ENCODE measurements around the gene ENTR1.

The ENTR1 gene

DNA sequence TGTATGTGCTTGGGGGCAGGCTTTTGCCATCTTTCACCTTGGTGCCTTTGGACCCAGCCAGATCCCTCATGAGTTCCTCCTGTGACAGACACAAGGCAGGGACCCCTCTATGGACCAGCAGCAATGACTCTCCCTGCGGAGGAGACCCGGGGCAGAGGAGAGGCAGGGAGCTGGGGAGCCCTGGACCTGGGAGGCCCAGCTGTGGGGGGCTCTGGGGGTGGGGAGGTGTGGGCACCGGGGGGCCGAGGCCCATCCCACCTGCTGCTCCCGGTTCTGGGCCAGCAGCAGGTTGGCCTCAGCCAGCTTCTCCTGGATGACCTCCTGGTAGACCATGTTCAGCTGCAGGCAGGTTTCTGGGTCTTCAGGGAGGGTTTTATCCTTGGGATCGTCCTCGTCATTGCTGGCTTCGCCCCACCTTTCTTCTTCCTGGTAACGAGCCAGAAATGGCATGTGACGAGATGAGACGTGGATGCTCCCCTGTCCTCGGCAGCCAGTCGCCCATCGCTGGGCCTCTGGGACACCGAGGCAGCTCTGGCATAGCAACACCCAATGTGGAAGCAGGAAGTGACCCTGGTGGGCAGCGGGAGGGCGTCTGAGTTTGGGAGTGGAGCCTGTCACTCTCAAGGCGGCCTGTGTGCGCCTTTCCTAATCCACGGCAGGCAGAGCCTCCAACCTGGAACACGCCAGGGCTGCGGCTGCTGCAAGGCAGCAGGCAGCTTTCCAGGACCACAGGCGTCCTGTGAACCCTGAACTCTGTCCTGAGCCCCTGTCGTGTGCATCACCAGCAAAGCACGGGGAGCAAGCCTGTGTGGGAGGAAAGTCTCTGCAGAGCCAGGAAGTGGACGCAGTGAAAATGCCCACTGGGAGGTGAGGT is 14.8 kb downstream of the ENTR1 start:
- no peak for DNase-seq

GRCh38 chr9:136395020-136395340 is 15.4 kb downstream of the ENTR1 start:
- no peak for DNase-seq

- DNase-seq, result no peak
Observed at GRCh38 chr9:136394312-136395019, 15.9 kb downstream of the ENTR1 start.

- no peak for DNase-seq
Observed at GRCh38 chr9:136393531-136393930, 16.9 kb downstream of the ENTR1 start.

GRCh38 chr9:136392538-136393449 is 17.6 kb downstream of the ENTR1 start:
- DNase-seq, result no peak

DNA sequence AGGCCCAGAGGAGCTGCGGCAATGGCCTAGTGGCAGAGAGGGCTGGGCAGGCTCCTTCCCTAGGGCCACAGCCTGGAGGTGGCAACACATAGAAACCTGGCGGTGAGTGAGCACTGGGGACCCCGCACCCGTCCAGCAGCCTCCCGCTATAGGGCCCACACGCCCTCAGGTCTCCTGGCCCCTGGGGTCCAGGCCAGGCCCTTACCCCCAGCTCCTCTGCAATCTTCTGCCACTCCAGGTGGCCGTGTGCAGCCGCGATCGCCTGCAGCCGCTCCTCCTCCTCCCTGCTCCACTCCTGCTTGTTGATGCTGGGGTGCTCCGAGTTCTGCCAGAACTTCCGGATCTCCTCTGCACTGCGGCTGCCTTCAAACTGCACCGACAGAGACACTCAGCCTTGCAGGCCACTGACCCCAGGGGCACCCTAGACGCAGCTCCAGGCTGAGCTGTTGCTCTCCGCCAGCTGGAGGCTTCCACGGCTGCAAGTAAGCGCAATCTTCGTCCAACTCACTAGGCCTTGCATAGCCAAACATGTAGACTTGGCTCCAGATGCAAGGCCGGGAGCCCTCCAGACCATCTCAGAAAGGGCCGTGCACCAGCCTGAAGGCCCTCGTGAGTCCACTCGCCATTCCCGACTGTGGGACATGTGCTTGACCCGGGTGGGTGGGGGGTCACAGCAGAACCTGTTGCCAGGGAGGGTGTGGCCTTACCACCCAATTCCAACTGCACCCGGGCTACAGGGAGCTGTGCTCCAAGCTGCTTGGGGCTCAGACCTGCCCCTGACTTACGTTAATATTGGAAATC is 18.5 kb downstream of the ENTR1 start:
- no peak for DNase-seq

- no peak for DNase-seq
Observed at GRCh38 chr9:136389396-136389795, 21.0 kb downstream of the ENTR1 start.

DNA sequence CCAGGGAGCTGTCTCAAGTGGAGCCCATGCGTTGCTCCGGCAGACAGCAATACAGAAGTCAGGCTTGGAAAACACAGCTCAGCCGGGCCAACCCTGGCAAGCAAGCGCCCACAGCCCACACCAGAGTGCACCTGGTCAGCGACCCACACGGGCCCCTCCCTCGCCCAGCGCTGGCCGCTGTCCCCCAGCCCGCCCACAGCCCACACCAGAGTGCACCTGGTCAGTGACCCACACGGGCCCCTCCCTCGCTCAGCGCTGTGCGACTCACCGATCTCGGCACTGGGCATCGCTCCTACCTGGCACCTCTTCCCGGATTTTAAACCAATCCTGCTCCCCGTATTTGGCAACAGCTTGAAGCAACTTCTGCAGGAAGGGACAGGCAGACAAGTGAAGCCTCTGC is 23.2 kb downstream of the ENTR1 start:
- no peak for DNase-seq

DNA sequence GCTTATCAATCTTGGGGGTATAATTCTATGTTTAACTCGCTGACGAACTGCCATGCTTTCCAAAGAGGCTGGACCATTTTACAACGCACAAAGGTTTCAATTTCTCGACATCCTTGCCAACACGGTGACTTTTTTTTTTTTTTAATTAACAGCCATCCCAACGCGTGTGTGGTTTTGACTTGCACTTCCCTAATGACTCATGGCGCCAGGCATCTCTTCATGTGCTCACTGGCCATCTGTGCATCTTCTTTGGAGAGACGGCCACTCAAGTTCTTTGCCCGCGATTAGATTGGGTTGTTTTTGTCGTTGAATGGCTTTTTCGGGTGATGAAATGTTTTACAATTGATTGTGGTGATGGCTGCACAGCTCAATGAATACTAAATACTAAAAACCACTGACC is 24.4 kb downstream of the ENTR1 start:
- DNase-seq, result no peak

DNA sequence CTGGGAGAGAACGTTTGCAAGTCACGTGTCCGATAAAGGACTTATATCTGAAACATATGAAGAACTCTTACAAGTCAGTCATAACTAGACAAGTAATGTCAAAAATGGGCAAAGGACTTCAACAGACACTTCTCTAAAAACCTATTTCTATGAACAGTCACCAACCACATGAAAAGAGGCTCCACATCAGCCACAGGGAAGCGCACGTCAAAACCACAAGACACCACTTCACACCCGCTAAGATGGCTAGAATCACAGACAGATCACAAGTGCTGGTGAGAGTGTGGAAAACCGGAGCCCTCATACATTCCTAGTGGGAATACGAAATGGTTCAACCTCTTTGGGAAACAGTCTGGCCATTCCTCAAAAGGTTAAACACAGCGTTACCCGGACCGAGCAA is 25.4 kb downstream of the ENTR1 start:
- peak; percentile 54 for DNase-seq

- no peak for DNase-seq
Observed at GRCh38 chr9:136383436-136383835, 27.0 kb downstream of the ENTR1 start.

DNA sequence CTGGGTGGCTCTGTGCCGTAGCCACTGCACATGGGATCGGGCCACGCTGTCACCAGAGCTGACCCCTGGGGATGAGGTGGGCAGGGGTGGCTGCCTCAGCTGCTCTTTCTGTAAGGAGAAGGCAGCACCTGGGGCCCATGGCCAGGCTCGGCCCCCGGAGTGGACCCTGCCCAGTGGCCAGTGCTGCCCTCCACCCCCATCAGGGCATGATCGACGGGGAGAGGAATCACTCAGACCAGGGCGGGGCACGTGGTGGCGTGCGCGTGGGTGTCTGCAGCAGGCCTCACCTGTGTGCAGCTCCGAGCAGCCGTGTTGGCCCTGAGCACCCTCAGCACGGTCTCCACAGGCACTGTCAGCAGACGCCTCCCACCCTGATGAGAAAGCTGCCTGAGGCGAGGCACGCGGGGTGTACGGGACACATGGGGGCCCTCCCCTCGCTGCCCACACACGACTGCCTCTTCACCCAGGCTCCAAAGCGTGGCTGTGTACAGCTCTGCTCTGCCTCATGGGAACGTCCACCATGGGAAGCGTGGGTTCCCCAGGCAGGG is 28.4 kb downstream of the ENTR1 start:
- no peak for DNase-seq

GRCh38 chr9:136381311-136381710 is 29.1 kb downstream of the ENTR1 start:
- DNase-seq, result no peak

- DNase-seq, result no peak
Observed at GRCh38 chr9:136380381-136380780, 30.0 kb downstream of the ENTR1 start.

GRCh38 chr9:136379891-136380290 is 30.5 kb downstream of the ENTR1 start:
- no peak for DNase-seq

- DNase-seq, result no peak
Observed at GRCh38 chr9:136379401-136379800, 31.0 kb downstream of the ENTR1 start.

DNA sequence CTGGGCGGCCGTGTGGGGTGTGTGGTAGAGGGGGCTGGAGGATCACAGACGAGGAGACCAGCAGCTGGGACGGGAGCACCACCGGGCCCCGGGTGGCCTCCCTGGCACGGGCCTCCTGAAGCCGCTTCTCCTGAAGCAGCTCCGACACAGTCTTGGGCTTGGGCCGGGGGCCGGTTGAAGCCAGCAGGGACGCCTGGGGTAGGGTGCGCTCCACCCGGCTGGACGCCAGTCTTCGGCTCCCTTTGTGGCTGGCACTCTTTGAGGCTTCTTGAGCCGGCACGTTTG is 31.5 kb downstream of the ENTR1 start:
- no peak for DNase-seq

DNA sequence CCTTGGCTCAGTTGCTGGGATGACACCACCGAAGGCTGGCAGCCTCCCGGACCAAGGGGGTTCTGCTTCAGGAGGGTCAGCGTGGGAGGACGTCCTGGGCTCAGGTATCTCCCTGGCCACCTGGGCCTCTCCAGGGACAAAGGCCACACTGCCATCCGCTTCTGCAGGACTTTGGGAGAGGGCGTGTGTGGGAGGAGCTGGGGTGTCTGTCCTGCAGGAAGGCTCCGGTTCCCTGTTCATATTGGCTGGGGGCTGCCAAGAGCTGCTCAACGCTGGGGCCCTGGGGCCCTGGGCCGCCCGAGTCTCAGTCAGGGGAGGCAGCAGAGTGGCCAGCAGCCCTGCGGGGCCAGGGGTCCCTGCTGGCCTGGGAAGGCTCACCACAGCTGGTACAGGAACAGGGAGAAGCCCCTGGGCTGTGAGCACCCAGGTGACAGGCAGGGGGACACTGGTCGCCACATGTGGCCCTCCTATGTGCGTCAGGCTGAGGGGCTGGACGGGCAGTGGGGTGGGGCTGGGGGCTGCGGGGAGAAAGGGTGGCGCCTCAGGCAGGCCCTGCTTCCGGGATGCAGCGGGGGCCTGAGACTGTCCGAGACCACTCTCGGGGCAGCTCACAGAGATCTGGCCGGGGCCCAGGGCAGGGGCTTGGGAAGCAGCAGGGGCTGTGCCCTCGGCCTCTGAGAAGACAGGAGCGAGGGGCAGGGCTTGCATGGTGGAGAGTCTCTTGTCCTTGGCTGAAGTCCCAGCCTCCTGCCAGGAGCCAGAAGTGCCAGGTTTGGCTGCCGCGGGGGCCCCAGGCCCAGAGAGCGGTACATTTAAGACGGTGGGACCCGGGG is 32.0 kb downstream of the ENTR1 start:
- no peak for DNase-seq

- DNase-seq, result no peak
Observed at GRCh38 chr9:136377341-136378169, 32.9 kb downstream of the ENTR1 start.

GRCh38 chr9:136376457-136376856 is 34.0 kb downstream of the ENTR1 start:
- no peak for DNase-seq

DNA sequence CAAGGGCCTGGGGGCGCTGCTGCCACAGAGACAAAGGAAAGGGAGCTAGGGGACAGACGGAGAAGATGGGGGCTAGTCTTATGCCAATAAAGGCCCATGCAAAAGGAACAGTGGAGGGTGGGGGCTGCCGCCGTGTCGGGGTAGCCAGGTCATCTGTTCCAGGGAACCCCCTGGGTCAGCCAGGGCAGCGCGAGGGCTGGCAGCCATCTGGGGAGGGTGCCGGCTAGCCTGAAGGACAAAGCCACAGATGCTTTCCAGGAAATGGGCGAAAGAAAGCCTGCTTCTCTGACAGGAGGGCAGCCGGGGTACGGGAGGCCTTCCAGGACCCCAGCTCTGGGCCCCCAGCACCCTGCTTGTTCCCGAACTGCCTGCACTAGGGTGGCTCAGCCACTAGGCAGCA is 35.3 kb downstream of the ENTR1 start:
- no peak for DNase-seq
